H9 (cell line): ENCODE results near the gene SCD5. TPM values are rescaled to one million over a fixed set of nuclear protein-coding genes. Genes with fewer than 3 reads are reported as not detected.

ENCODE experiments used
- DNase-seq: peaks from one replicate; pipeline ENCODE4 v3.0.0-alpha.2; 2017
- H2AFZ ChIP-seq: one replicate; pipeline ENCODE4 v1.6.1; 2013; ENCODE audit warnings: mild to moderate bottlenecking, low read length, control low read depth, moderate library complexity
- H2AK5ac ChIP-seq: 2 replicates; pipeline ENCODE4 v1.6.1; 2013; ENCODE audit warnings: low read length, control low read depth, mixed read lengths; ENCODE audit not compliant: insufficient read length
- H2BK120ac ChIP-seq: one replicate; pipeline ENCODE4 v1.6.1; 2013; ENCODE audit warnings: low read depth, mild to moderate bottlenecking, low read length, control low read depth, inconsistent platforms; ENCODE audit not compliant: poor library complexity, severe bottlenecking
- H2BK12ac ChIP-seq: 2 replicates; pipeline ENCODE4 v1.6.1; 2013; ENCODE audit warnings: low read length, control low read depth, mixed read lengths, low read depth; ENCODE audit not compliant: insufficient read length
- H2BK15ac ChIP-seq: 2 replicates; pipeline ENCODE4 v1.6.1; 2013; ENCODE audit warnings: low read depth, low read length, control low read depth
- H2BK20ac ChIP-seq: one replicate; pipeline ENCODE4 v1.6.1; 2013; ENCODE audit warnings: low read depth, mild to moderate bottlenecking, low read length, control low read depth, inconsistent platforms; ENCODE audit not compliant: poor library complexity, severe bottlenecking
- H2BK5ac ChIP-seq: 2 replicates; pipeline ENCODE4 v1.6.1; 2013; ENCODE audit warnings: low read length, control low read depth, mixed read lengths; ENCODE audit not compliant: insufficient read length
- H3K14ac ChIP-seq: 2 replicates; pipeline ENCODE4 v1.6.1; 2013; ENCODE audit warnings: low read length, control low read depth; ENCODE audit not compliant: insufficient read depth
- H3K18ac ChIP-seq: 2 replicates; pipeline ENCODE4 v1.6.1; 2013; ENCODE audit warnings: low read depth, mild to moderate bottlenecking, mixed read lengths, low read length, control low read depth; ENCODE audit not compliant: insufficient read length
- H3K23ac ChIP-seq: 2 replicates; pipeline ENCODE4 v1.6.1; 2013; ENCODE audit warnings: low read length, control low read depth, mixed read lengths, low read depth; ENCODE audit not compliant: insufficient read length
- H3K23me2 ChIP-seq: 2 replicates; pipeline ENCODE4 v1.6.1; 2013; ENCODE audit warnings: low read depth, mild to moderate bottlenecking, mixed read lengths, low read length, control low read depth; ENCODE audit not compliant: insufficient read length, poor library complexity, severe bottlenecking
- H3K27ac ChIP-seq: 2 replicates; pipeline ENCODE4 v1.5.1; 2013; ENCODE audit warnings: low read length, control low read depth, mixed read lengths, low read depth; ENCODE audit not compliant: insufficient read length
- H3K27me3 ChIP-seq: 2 replicates; pipeline ENCODE4 v1.6.1; 2013; ENCODE audit warnings: low read length, control low read depth, inconsistent platforms; ENCODE audit not compliant: insufficient read depth
- H3K4ac ChIP-seq: 2 replicates; pipeline ENCODE4 v1.6.1; 2013; ENCODE audit warnings: low read depth, mild to moderate bottlenecking, control low read depth, inconsistent platforms, low read length, moderate library complexity
- H3K4me1 ChIP-seq: 2 replicates; pipeline ENCODE4 v1.6.1; 2013; ENCODE audit warnings: low read length, control low read depth, inconsistent platforms; ENCODE audit not compliant: insufficient read depth
- H3K4me2 ChIP-seq: 2 replicates; pipeline ENCODE4 v1.6.1; 2013; ENCODE audit warnings: low read length, control low read depth, mixed read lengths; ENCODE audit not compliant: insufficient read length, insufficient read depth
- H3K56ac ChIP-seq: 2 replicates; pipeline ENCODE4 v1.6.1; 2013; ENCODE audit warnings: low read depth, mild to moderate bottlenecking, mixed read lengths, low read length, control low read depth; ENCODE audit not compliant: insufficient read length
- H3K79me1 ChIP-seq: 2 replicates; pipeline ENCODE4 v1.6.1; 2013; ENCODE audit warnings: low read depth, mild to moderate bottlenecking, moderate library complexity, low read length, control low read depth, inconsistent platforms; ENCODE audit not compliant: insufficient read depth, poor library complexity, severe bottlenecking
- H3K79me2 ChIP-seq: 2 replicates; pipeline ENCODE4 v1.6.1; 2013; ENCODE audit warnings: low read length, control low read depth, inconsistent platforms; ENCODE audit not compliant: insufficient read depth
- H3K9ac ChIP-seq: 2 replicates; pipeline ENCODE4 v1.6.1; 2013; ENCODE audit warnings: low read length, control low read depth, mixed read lengths; ENCODE audit not compliant: insufficient read length; ENCODE audit errors: extremely low read depth
- H3K9me3 ChIP-seq: one replicate; pipeline ENCODE4 v1.6.1; 2013; ENCODE audit warnings: low read depth, low read length, inconsistent platforms; ENCODE audit not compliant: control insufficient read depth
- H3T11ph ChIP-seq: one replicate; pipeline ENCODE4 v1.6.1; 2013; ENCODE audit warnings: mild to moderate bottlenecking, low read length, control low read depth, inconsistent platforms
- H4K20me1 ChIP-seq: one replicate; pipeline ENCODE4 v1.6.1; 2013; ENCODE audit not compliant: control insufficient read depth, insufficient read length, insufficient read depth
- H4K5ac ChIP-seq: 2 replicates; pipeline ENCODE4 v1.6.1; 2013; ENCODE audit warnings: low read depth, mild to moderate bottlenecking, mixed read lengths, low read length, control low read depth; ENCODE audit not compliant: insufficient read length
- H4K8ac ChIP-seq: replicated peaks from 2 replicates; pipeline ENCODE4 v1.6.1; 2013; ENCODE audit warnings: low read length, control low read depth, mixed read lengths, low read depth; ENCODE audit not compliant: insufficient read length
- H4K91ac ChIP-seq: 2 replicates; pipeline ENCODE4 v1.6.1; 2013; ENCODE audit warnings: low read depth, mild to moderate bottlenecking, moderate library complexity, mixed read lengths, low read length, control low read depth; ENCODE audit not compliant: insufficient read length
- H3K27ac Mint-ChIP-seq, 3 experiments: 2 replicates in 2 of 3; 3 replicates in 1 of 3; pipeline ENCODE4 v1.8.0; 2020 to 2021; ENCODE audit warnings: mixed read lengths in 3 of 3, mild to moderate bottlenecking in 1 of 3, moderate library complexity in 1 of 3
- H3K27me3 Mint-ChIP-seq: 2 replicates; pipeline ENCODE4 v1.8.0; 2021; ENCODE audit warnings: low read depth, mild to moderate bottlenecking, moderate library complexity, mixed read lengths
- H3K36me3 Mint-ChIP-seq, 3 experiments: 2 replicates in 2 of 3; 3 replicates in 1 of 3; pipeline ENCODE4 v1.8.0; 2020 to 2021; ENCODE audit warnings: low read depth in 3 of 3, mixed read lengths in 3 of 3; ENCODE audit not compliant: insufficient read depth in 1 of 3
- H3K4me1 Mint-ChIP-seq, 2 experiments: 2 replicates each; pipeline ENCODE4 v1.8.0; 2020; ENCODE audit warnings: mixed read lengths in 2 of 2
- H3K4me3 Mint-ChIP-seq, 2 experiments: 2 replicates in 1 of 2; 3 replicates in 1 of 2; pipeline ENCODE4 v1.8.0; 2020 to 2021; ENCODE audit warnings: mild to moderate bottlenecking in 2 of 2, mixed read lengths in 2 of 2, moderate library complexity in 1 of 2
- H3K9me3 Mint-ChIP-seq, 2 experiments: 2 replicates in 1 of 2; 3 replicates in 1 of 2; pipeline ENCODE4 v1.8.0; 2020; ENCODE audit warnings: mild to moderate bottlenecking in 2 of 2, mixed read lengths in 2 of 2, moderate library complexity in 1 of 2
- WGBS: extraction: QIAGEN DNeasy Blood & Tissue Kit; methylation state at CpG from one replicate; pipeline ENCODE4 v1.1.7; 2013; ENCODE audit warnings: missing lambda C conversion rate, low lambda C conversion rate, mixed read lengths; ENCODE audit not compliant: insufficient read length; ENCODE audit errors: extremely low coverage; 5-methylcytosine and 5-hydroxymethylcytosine counted together
- total RNA-seq: library from RNA; stranded (reverse); gene quantifications from 2 replicates; pipeline ENCODE4 v1.2.1, GENCODE V29; 2021
- TF ChIP-seq, protein P1 (sequence below): fragments of 200-600 bp; sonication (generic); conservative IDR thresholded peaks from 3 replicates; pipeline ENCODE4 v1.8.0; 2021; ENCODE audit warnings: antibody characterized with exemption, mild to moderate bottlenecking

SCD5 gene
- total RNA-seq, 1 experiment from 2014 or later = 0.68 TPM

GRCh38 chr4:82746705-82747574, 51.7 kb downstream of the SCD5 start:
- Histone ChIP-seq H3K4me2 (no peak overlapping the region), H3T11ph (no peak overlapping the region), H3K27ac (no peak overlapping the region), H2AK5ac (no peak overlapping the region), H3K4ac (no peak overlapping the region), H2BK5ac (no peak overlapping the region), H3K9me3 (no peaks in the 10 kb centered on the region), H3K9ac (no peak overlapping the region), H2BK20ac (no peak overlapping the region), H3K4me1 (no peaks in the 10 kb centered on the region), H4K5ac (no peak overlapping the region), H2BK12ac (no peak overlapping the region), H2BK15ac (no peak overlapping the region), H4K20me1 (no peaks in the 10 kb centered on the region), H3K14ac (no peak overlapping the region), H3K23ac (no peak overlapping the region), H4K91ac (no peak overlapping the region), H3K27me3 (no peaks in the 10 kb centered on the region), H2BK120ac (no peak overlapping the region), H3K23me2 (no peaks in the 10 kb centered on the region), H3K79me2 (no peaks in the 10 kb centered on the region), H3K56ac (no peak overlapping the region), H2AFZ (no peak overlapping the region), H3K79me1 (no peaks in the 10 kb centered on the region), H3K18ac (no peak overlapping the region), H4K8ac (no peak overlapping the region)
- Mint-ChIP-seq H3K4me1 (peaks cover 18 to 21% of the 10 kb centered on the region in 2 experiments), H3K9me3 (no peaks in the 10 kb centered on the region), H3K27me3 (peaks cover 4% of the 10 kb centered on the region), H3K4me3 (no peak overlapping the region), H3K27ac (no peak overlapping the region; a peak in 1 of 7 replicates), H3K36me3 (no peaks in the 10 kb centered on the region)
- no CpG with 5 or more reads among the region's 13 CpGs for WGBS
- no peak for DNase-seq
- TF ChIP-seq, protein P1, sequence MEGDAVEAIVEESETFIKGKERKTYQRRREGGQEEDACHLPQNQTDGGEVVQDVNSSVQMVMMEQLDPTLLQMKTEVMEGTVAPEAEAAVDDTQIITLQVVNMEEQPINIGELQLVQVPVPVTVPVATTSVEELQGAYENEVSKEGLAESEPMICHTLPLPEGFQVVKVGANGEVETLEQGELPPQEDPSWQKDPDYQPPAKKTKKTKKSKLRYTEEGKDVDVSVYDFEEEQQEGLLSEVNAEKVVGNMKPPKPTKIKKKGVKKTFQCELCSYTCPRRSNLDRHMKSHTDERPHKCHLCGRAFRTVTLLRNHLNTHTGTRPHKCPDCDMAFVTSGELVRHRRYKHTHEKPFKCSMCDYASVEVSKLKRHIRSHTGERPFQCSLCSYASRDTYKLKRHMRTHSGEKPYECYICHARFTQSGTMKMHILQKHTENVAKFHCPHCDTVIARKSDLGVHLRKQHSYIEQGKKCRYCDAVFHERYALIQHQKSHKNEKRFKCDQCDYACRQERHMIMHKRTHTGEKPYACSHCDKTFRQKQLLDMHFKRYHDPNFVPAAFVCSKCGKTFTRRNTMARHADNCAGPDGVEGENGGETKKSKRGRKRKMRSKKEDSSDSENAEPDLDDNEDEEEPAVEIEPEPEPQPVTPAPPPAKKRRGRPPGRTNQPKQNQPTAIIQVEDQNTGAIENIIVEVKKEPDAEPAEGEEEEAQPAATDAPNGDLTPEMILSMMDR = no peak
